Activated CD4-positive, alpha-beta T cell treated with anti-CD3 and anti-CD28 coated beads, Interleukin-2, amount 50 U/mL, for 16 hours (primary cell): ENCODE data around the gene NEURL1B.
"Not testable (repeated sequence)": the region's sequence is repeated elsewhere in the genome, so short reads cannot be mapped to it uniquely, and the experiment has no call there.

Experiments used
- DNase-seq: peaks from one replicate; pipeline ENCODE4 v3.0.0-alpha.2; 2020

The NEURL1B gene

GRCh38 chr5:172640822-172641358 lies at the start of gene NEURL1B:
NEURL1B (plus strand) TSS chr5:172641263; CDS start chr5:172641407, 144 bp downstream.
- DNase-seq: peak; percentile 55

GRCh38 chr5:172591636-172592035 lies 49.4 kb upstream of the NEURL1B start:
- no peak for DNase-seq

GRCh38 chr5:172592881-172593280 lies 48.2 kb upstream of the NEURL1B start:
- no peak for DNase-seq

- DNase-seq: no peak
These were observed 47.8 kb upstream of the NEURL1B start for GRCh38 chr5:172593306-172593705.

- DNase-seq: no peak
These were observed 47.3 kb upstream of the NEURL1B start for GRCh38 chr5:172593721-172594235.

- DNase-seq: no peak
These were observed 46.6 kb upstream of the NEURL1B start for GRCh38 chr5:172594431-172594830.

- no peak for DNase-seq
These were observed 46.1 kb upstream of the NEURL1B start for GRCh38 chr5:172594867-172595466.

GRCh38 chr5:172595596-172596455 lies 45.2 kb upstream of the NEURL1B start:
- no peak for DNase-seq

GRCh38 chr5:172596638-172597231 lies 44.3 kb upstream of the NEURL1B start:
- DNase-seq: no peak

- no peak for DNase-seq
These were observed 43.3 kb upstream of the NEURL1B start for GRCh38 chr5:172597755-172598155.

- DNase-seq: no peak
These were observed 42.5 kb upstream of the NEURL1B start for GRCh38 chr5:172598251-172599203.

GRCh38 chr5:172599204-172599567 lies 41.9 kb upstream of the NEURL1B start:
- DNase-seq: no peak

GRCh38 chr5:172600571-172600970 lies 40.5 kb upstream of the NEURL1B start:
- DNase-seq: no peak

- not testable (repeated sequence) for DNase-seq
These were observed 39.5 kb upstream of the NEURL1B start for GRCh38 chr5:172601576-172601975.

GRCh38 chr5:172602783-172603231 lies 38.3 kb upstream of the NEURL1B start:
- no peak for DNase-seq

- DNase-seq: no peak
These were observed 37.7 kb upstream of the NEURL1B start for GRCh38 chr5:172603251-172603806.

- no peak for DNase-seq
These were observed 35.6 kb upstream of the NEURL1B start for GRCh38 chr5:172605466-172605865.

- DNase-seq: no peak
These were observed 34.8 kb upstream of the NEURL1B start for GRCh38 chr5:172606156-172606785.

GRCh38 chr5:172607213-172607793 lies 33.8 kb upstream of the NEURL1B start:
- DNase-seq: no peak

GRCh38 chr5:172608773-172609172 lies 32.3 kb upstream of the NEURL1B start:
- DNase-seq: no peak

GRCh38 chr5:172610643-172611042 lies 30.4 kb upstream of the NEURL1B start:
- no peak for DNase-seq
